ENCODE data around the gene CLEC2A.

The CLEC2A gene

GRCh38 chr12:9969673-9970072 lies 37.5 kb upstream of the CLEC2A start:
- Histone ChIP-seq H3K79me2 (ENCODE audit: insufficient read depth, low read length) (no peaks in the 10 kb centered on the region), H3K36me3 (ENCODE audit: low read length) (no peaks in the 10 kb centered on the region), H3K27ac (ENCODE audit: low read depth, low read length) (no peak overlapping the region), H2AFZ (ENCODE audit: low read depth, low read length, severe bottlenecking) (no peak overlapping the region), H3K9me3 (ENCODE audit: insufficient read depth, low read length) (no peaks in the 10 kb centered on the region), H3F3A (ENCODE audit: insufficient read depth) (no peaks in the 10 kb centered on the region), H3K27me3 (ENCODE audit: low read length) (no peaks in the 10 kb centered on the region), H3K9ac (ENCODE audit: low read length) (no peak overlapping the region), H3K4me2 (ENCODE audit: low read depth, low read length, poor library complexity, severe bottlenecking) (no peak overlapping the region), H3K9me2 (replicated peaks; ENCODE audit: insufficient read depth, low read length) (no peaks in the 10 kb centered on the region), H3K4me3 (ENCODE audit: insufficient read depth, low read length, poor library complexity, severe bottlenecking) (no peak overlapping the region), H4K20me1 (ENCODE audit: low read depth, low read length) (no peaks in the 10 kb centered on the region)
- TF ChIP-seq CTCF (IDR thresholded peaks at IDR 0.05; ENCODE audit: insufficient read depth, low read length, poor library complexity, severe bottlenecking) (no peak), EZH2phosphoT487 (conservative IDR thresholded peaks at IDR 0.05; ENCODE audit: low read length) (no peak)

GRCh38 chr12:9961901-9962300 lies 29.7 kb upstream of the CLEC2A start:
- H3K9me2 ChIP-seq (replicated peaks; ENCODE audit: insufficient read depth, low read length) = no peaks in the 10 kb centered on the region
- H3K4me2 ChIP-seq (ENCODE audit: low read depth, low read length, poor library complexity, severe bottlenecking) = no peak overlapping the region
- no peak overlapping the region for H3K9ac ChIP-seq (ENCODE audit: low read length)
- no peaks in the 10 kb centered on the region for H3K36me3 ChIP-seq (ENCODE audit: low read length)
- no peaks in the 10 kb centered on the region for H3F3A ChIP-seq (ENCODE audit: insufficient read depth)
- H3K27ac ChIP-seq (ENCODE audit: low read depth, low read length) = no peak overlapping the region
- TF ChIP-seq EZH2phosphoT487 (conservative IDR thresholded peaks at IDR 0.05; ENCODE audit: low read length) (no peak), CTCF (IDR thresholded peaks at IDR 0.05; ENCODE audit: insufficient read depth, low read length, poor library complexity, severe bottlenecking) (no peak)
- H4K20me1 ChIP-seq (ENCODE audit: low read depth, low read length) = no peaks in the 10 kb centered on the region
- no peak overlapping the region for H2AFZ ChIP-seq (ENCODE audit: low read depth, low read length, severe bottlenecking)
- H3K9me3 ChIP-seq (ENCODE audit: insufficient read depth, low read length) = no peaks in the 10 kb centered on the region
- no peaks in the 10 kb centered on the region for H3K79me2 ChIP-seq (ENCODE audit: insufficient read depth, low read length)
- H3K27me3 ChIP-seq (ENCODE audit: low read length) = no peaks in the 10 kb centered on the region
- H3K4me3 ChIP-seq (ENCODE audit: insufficient read depth, low read length, poor library complexity, severe bottlenecking) = no peak overlapping the region

GRCh38 chr12:9961106-9961505 lies 28.9 kb upstream of the CLEC2A start:
- H3K9ac ChIP-seq (ENCODE audit: low read length) = no peak overlapping the region
- no peak overlapping the region for H3K27ac ChIP-seq (ENCODE audit: low read depth, low read length)
- no peaks in the 10 kb centered on the region for H3K9me2 ChIP-seq (replicated peaks; ENCODE audit: insufficient read depth, low read length)
- H3K4me3 ChIP-seq (ENCODE audit: insufficient read depth, low read length, poor library complexity, severe bottlenecking) = no peak overlapping the region
- no peaks in the 10 kb centered on the region for H3K36me3 ChIP-seq (ENCODE audit: low read length)
- H3K27me3 ChIP-seq (ENCODE audit: low read length) = no peaks in the 10 kb centered on the region
- TF ChIP-seq EZH2phosphoT487 (conservative IDR thresholded peaks at IDR 0.05; ENCODE audit: low read length) = no peak
- TF ChIP-seq CTCF (IDR thresholded peaks at IDR 0.05; ENCODE audit: insufficient read depth, low read length, poor library complexity, severe bottlenecking) = no peak
- no peaks in the 10 kb centered on the region for H3F3A ChIP-seq (ENCODE audit: insufficient read depth)
- no peaks in the 10 kb centered on the region for H3K9me3 ChIP-seq (ENCODE audit: insufficient read depth, low read length)
- H3K4me2 ChIP-seq (ENCODE audit: low read depth, low read length, poor library complexity, severe bottlenecking) = no peak overlapping the region
- H4K20me1 ChIP-seq (ENCODE audit: low read depth, low read length) = no peaks in the 10 kb centered on the region
- no peaks in the 10 kb centered on the region for H3K79me2 ChIP-seq (ENCODE audit: insufficient read depth, low read length)
- no peak overlapping the region for H2AFZ ChIP-seq (ENCODE audit: low read depth, low read length, severe bottlenecking)
